Astrocyte of the hippocampus (primary cell): Measurements from ENCODE around the gene ZC3H6.
"Not testable (repeated sequence)": the region's sequence is repeated elsewhere in the genome, so short reads cannot be mapped to it uniquely, and the experiment has no call there.

Experiments used
- DNase-seq: peaks from one replicate; pipeline ENCODE4 v3.0.0; 2011; ENCODE audit warnings: low read depth, low spot score

ZC3H6 gene

GRCh38 chr2:112277596-112278220, 2.3 kb downstream of the ZC3H6 start:
- DNase-seq: no peak

- not testable (repeated sequence) for DNase-seq
These were observed 6.7 kb downstream of the ZC3H6 start for GRCh38 chr2:112282066-112282465.

- DNase-seq: peak; percentile 10
These were observed 8.1 kb downstream of the ZC3H6 start for GRCh38 chr2:112283535-112283934.

- no peak for DNase-seq
These were observed 14.7 kb downstream of the ZC3H6 start for GRCh38 chr2:112290088-112290487.

GRCh38 chr2:112290648-112291047, 15.3 kb downstream of the ZC3H6 start:
- no peak for DNase-seq

- DNase-seq: no peak
These were observed 18.4 kb downstream of the ZC3H6 start for GRCh38 chr2:112293636-112294401.

- no peak for DNase-seq
These were observed 20.1 kb downstream of the ZC3H6 start for GRCh38 chr2:112295407-112296078.

- DNase-seq: no peak
These were observed 21.0 kb downstream of the ZC3H6 start for GRCh38 chr2:112296407-112296806.

- DNase-seq: peak; percentile 64
These were observed 25.8 kb downstream of the ZC3H6 start for GRCh38 chr2:112301171-112301584.

- no peak for DNase-seq
These were observed 26.6 kb downstream of the ZC3H6 start for GRCh38 chr2:112301973-112302372.

GRCh38 chr2:112304298-112304941, 29.0 kb downstream of the ZC3H6 start:
- DNase-seq: no peak

- DNase-seq: no peak
These were observed 29.7 kb downstream of the ZC3H6 start for GRCh38 chr2:112305132-112305531.

- no peak for DNase-seq
These were observed 35.5 kb downstream of the ZC3H6 start for GRCh38 chr2:112310906-112311305.

- no peak for DNase-seq
These were observed 36.5 kb downstream of the ZC3H6 start for GRCh38 chr2:112311932-112312331.

- DNase-seq: no peak
These were observed 37.4 kb downstream of the ZC3H6 start for GRCh38 chr2:112312821-112313220.

GRCh38 chr2:112314856-112315255, 39.5 kb downstream of the ZC3H6 start:
- DNase-seq: no peak

- no peak for DNase-seq
These were observed 42.1 kb downstream of the ZC3H6 start for GRCh38 chr2:112317303-112318158.

- DNase-seq: no peak
These were observed 43.1 kb downstream of the ZC3H6 start for GRCh38 chr2:112318515-112318914.

GRCh38 chr2:112321375-112322320, 46.3 kb downstream of the ZC3H6 start:
- no peak for DNase-seq

GRCh38 chr2:112322919-112323318, 47.5 kb downstream of the ZC3H6 start:
- DNase-seq: no peak
